Breast epithelium (tissue), 4 donors: ENCODE data around the gene TRPM3. TPM values are rescaled to one million over a fixed set of nuclear protein-coding genes. Genes with fewer than 3 reads are reported as not detected.

Experiments used
- DNase-seq, 2 donors: peaks; one replicate each; pipeline ENCODE4 v3.0.0-alpha.2; 2019; ENCODE audit warnings: low spot score in 2 of 2
- H3K27ac ChIP-seq, 2 donors: fragments of 200-600 bp; sonication (generic) in 1 of 2; one replicate each; pipeline ENCODE4 v1.5.1; 2016 to 2019; ENCODE audit warnings: mild to moderate bottlenecking in 1 of 2
- H3K27me3 ChIP-seq, 2 donors: fragments of 200-600 bp; sonication (generic) in 1 of 2; one replicate each; pipeline versions ENCODE4 v1.5.1 to v1.6.0; 2017 to 2019; ENCODE audit warnings: control low read depth in 1 of 2, mild to moderate bottlenecking in 1 of 2
- H3K36me3 ChIP-seq: fragments of 200-600 bp; one replicate; pipeline ENCODE4 v1.5.1; 2019
- H3K4me1 ChIP-seq, 2 donors: fragments of 200-600 bp; sonication (generic); one replicate each; pipeline ENCODE4 v1.5.1; 2016 to 2019; ENCODE audit warnings: control low read depth in 1 of 2
- H3K4me3 ChIP-seq, 3 donors: fragments of 200-600 bp; sonication (generic); 1 replicate in 2 of 3; 2 replicates in 1 of 3; pipeline ENCODE4 v1.5.1; 2016 to 2019; ENCODE audit warnings: mild to moderate bottlenecking in 3 of 3, moderate library complexity in 2 of 3
- H3K9me3 ChIP-seq, 2 donors: fragments of 200-600 bp; sonication (generic) in 1 of 2; one replicate each; pipeline ENCODE4 v1.5.1; 2016 to 2019; ENCODE audit warnings: control low read depth in 1 of 2
- CTCF ChIP-seq, 3 donors: fragments of 450-650 bp; IDR thresholded peaks; one replicate each; pipeline ENCODE4 v1.5.1; 2016 to 2017; ENCODE audit warnings: antibody characterized with exemption in 3 of 3, mild to moderate bottlenecking in 3 of 3, moderate library complexity in 3 of 3
- POLR2A ChIP-seq: fragments of 450-650 bp; IDR thresholded peaks from one replicate; pipeline ENCODE4 v1.6.1; 2016; ENCODE audit warnings: antibody characterized with exemption, mild to moderate bottlenecking, moderate library complexity
- POLR2AphosphoS5 ChIP-seq, 3 donors: sonication (generic); formaldehyde crosslinking; IDR thresholded peaks; one replicate each; pipeline ENCODE4 v1.6.1; 2017; ENCODE audit warnings: antibody characterized with exemption in 3 of 3
- intact Hi-C: fragments of 100-400 bp; cut with DNase I; formaldehyde crosslinking; loops from one replicate; pipeline ENCODE4 v1.15.1; 2023; ENCODE audit warnings: low total_unique reads
- total RNA-seq, 3 donors: library from RNA; depleted of rRNA; stranded (reverse); fragments of >200 nt; gene quantifications; one replicate each; pipeline ENCODE4 v1.1.0, GENCODE V29; 2016

Gene TRPM3
- total RNA-seq, 3 donors from 2014 or later: 0.33 to 0.88 (median 0.64) TPM

GRCh38 chr9:71003346-71003745, 118.1 kb downstream of the TRPM3 start:
- H3K4me3 ChIP-seq: no peak overlapping the region
- no peaks in the 10 kb centered on the region for H3K4me1 ChIP-seq
- no peaks in the 10 kb centered on the region for H3K36me3 ChIP-seq
- H3K9me3 ChIP-seq: no peaks in the 10 kb centered on the region
- no peaks in the 10 kb centered on the region for H3K27me3 ChIP-seq
- DNase-seq: no peak
- intact Hi-C loops: loop anchor here (5.0 kb wide), 1 partner anchor 1194 kb away; no protein-coding TSS in a partner anchor
- no peak for TF ChIP-seq CTCF (IDR thresholded peaks at IDR 0.05)
- no peak for TF ChIP-seq POLR2AphosphoS5 (IDR thresholded peaks at IDR 0.05)
- TF ChIP-seq POLR2A: no peak
- H3K27ac ChIP-seq: no peak overlapping the region

- Histone ChIP-seq H3K4me1 (no peaks in the 10 kb centered on the region), H3K27ac (no peak overlapping the region), H3K36me3 (no peaks in the 10 kb centered on the region), H3K27me3 (no peaks in the 10 kb centered on the region), H3K4me3 (no peak overlapping the region), H3K9me3 (no peaks in the 10 kb centered on the region)
- peak in 1 of 2 donors; percentile 21 for DNase-seq
- no peak for TF ChIP-seq POLR2A
- peak in 2 of 3 donors; percentile 48 to 55 for TF ChIP-seq CTCF (IDR thresholded peaks at IDR 0.05)
- intact Hi-C loops: loop anchor here (5.0 kb wide), 1 partner anchor 1195 kb away; no protein-coding TSS in a partner anchor
Measured at GRCh38 chr9:71001780-71002386, 119.5 kb downstream of the TRPM3 start.

GRCh38 chr9:70998962-70999361, 122.5 kb downstream of the TRPM3 start:
- Histone ChIP-seq H3K36me3 (no peaks in the 10 kb centered on the region), H3K9me3 (no peaks in the 10 kb centered on the region), H3K4me1 (no peaks in the 10 kb centered on the region), H3K27me3 (no peaks in the 10 kb centered on the region), H3K4me3 (no peak overlapping the region), H3K27ac (no peak overlapping the region)
- intact Hi-C loops: no loop called here
- no peak for TF ChIP-seq CTCF (IDR thresholded peaks at IDR 0.05)
- no peak for TF ChIP-seq POLR2AphosphoS5 (IDR thresholded peaks at IDR 0.05)
- no peak for TF ChIP-seq POLR2A
- no peak for DNase-seq

GRCh38 chr9:70995511-70995910, 125.9 kb downstream of the TRPM3 start:
- TF ChIP-seq POLR2AphosphoS5 (IDR thresholded peaks at IDR 0.05) (no peak), CTCF (IDR thresholded peaks at IDR 0.05) (no peak), POLR2A (no peak)
- H3K27ac ChIP-seq: no peak overlapping the region
- no peaks in the 10 kb centered on the region for H3K27me3 ChIP-seq
- H3K4me1 ChIP-seq: no peaks in the 10 kb centered on the region
- no peak for DNase-seq
- no peak overlapping the region for H3K4me3 ChIP-seq
- H3K36me3 ChIP-seq: no peaks in the 10 kb centered on the region
- no peaks in the 10 kb centered on the region for H3K9me3 ChIP-seq
- intact Hi-C loops: no loop called here

GRCh38 chr9:70994582-70994981, 126.8 kb downstream of the TRPM3 start:
- no peak overlapping the region for H3K27ac ChIP-seq
- no peaks in the 10 kb centered on the region for H3K9me3 ChIP-seq
- no peaks in the 10 kb centered on the region for H3K27me3 ChIP-seq
- TF ChIP-seq POLR2A (no peak), POLR2AphosphoS5 (IDR thresholded peaks at IDR 0.05) (no peak)
- H3K4me1 ChIP-seq: no peaks in the 10 kb centered on the region
- intact Hi-C loops: no loop called here
- no peak overlapping the region for H3K4me3 ChIP-seq
- H3K36me3 ChIP-seq: no peaks in the 10 kb centered on the region
- DNase-seq: no peak

- Histone ChIP-seq H3K4me1 (no peaks in the 10 kb centered on the region), H3K9me3 (peaks cover 0 to 13% of the 10 kb centered on the region in 2 donors), H3K4me3 (no peak overlapping the region), H3K27me3 (no peaks in the 10 kb centered on the region), H3K27ac (no peak overlapping the region), H3K36me3 (no peaks in the 10 kb centered on the region)
- intact Hi-C loops: no loop called here
- no peak for DNase-seq
- TF ChIP-seq POLR2A (no peak), POLR2AphosphoS5 (IDR thresholded peaks at IDR 0.05) (no peak), CTCF (IDR thresholded peaks at IDR 0.05) (no peak)
Measured at GRCh38 chr9:70988551-70988950, 132.9 kb downstream of the TRPM3 start.
